Neural cell (in vitro differentiated cells): ENCODE measurements around the gene ZBTB2.

ENCODE experiments used
- CTCF ChIP-seq: fragments of 450-650 bp; IDR thresholded peaks from 2 replicates; pipeline ENCODE4 v1.5.1; 2014; ENCODE audit warnings: antibody characterized with exemption, mild to moderate bottlenecking, moderate library complexity; ENCODE audit not compliant: poor library complexity, severe bottlenecking
- EZH2 ChIP-seq: fragments of 200-600, 300-800 bp; shearing (Covaris generic), sonication (generic); IDR thresholded peaks from 2 replicates; pipeline ENCODE4 v1.6.1; 2014; ENCODE audit warnings: antibody characterized with exemption, low read length, borderline replicate concordance, mild to moderate bottlenecking; ENCODE audit not compliant: insufficient read depth, poor library complexity, severe bottlenecking
- MXI1 ChIP-seq: fragments of 450-650 bp; conservative IDR thresholded peaks from 2 replicates; pipeline ENCODE4 v1.6.1; 2014; ENCODE audit warnings: antibody characterized with exemption, mild to moderate bottlenecking; ENCODE audit not compliant: poor library complexity, severe bottlenecking
- POLR2AphosphoS5 ChIP-seq: IDR thresholded peaks from 2 replicates; pipeline ENCODE4 v1.6.1; 2012
- TAF1 ChIP-seq: IDR thresholded peaks from 2 replicates; pipeline ENCODE4 v1.6.1; 2012; ENCODE audit warnings: low read depth

DNA sequence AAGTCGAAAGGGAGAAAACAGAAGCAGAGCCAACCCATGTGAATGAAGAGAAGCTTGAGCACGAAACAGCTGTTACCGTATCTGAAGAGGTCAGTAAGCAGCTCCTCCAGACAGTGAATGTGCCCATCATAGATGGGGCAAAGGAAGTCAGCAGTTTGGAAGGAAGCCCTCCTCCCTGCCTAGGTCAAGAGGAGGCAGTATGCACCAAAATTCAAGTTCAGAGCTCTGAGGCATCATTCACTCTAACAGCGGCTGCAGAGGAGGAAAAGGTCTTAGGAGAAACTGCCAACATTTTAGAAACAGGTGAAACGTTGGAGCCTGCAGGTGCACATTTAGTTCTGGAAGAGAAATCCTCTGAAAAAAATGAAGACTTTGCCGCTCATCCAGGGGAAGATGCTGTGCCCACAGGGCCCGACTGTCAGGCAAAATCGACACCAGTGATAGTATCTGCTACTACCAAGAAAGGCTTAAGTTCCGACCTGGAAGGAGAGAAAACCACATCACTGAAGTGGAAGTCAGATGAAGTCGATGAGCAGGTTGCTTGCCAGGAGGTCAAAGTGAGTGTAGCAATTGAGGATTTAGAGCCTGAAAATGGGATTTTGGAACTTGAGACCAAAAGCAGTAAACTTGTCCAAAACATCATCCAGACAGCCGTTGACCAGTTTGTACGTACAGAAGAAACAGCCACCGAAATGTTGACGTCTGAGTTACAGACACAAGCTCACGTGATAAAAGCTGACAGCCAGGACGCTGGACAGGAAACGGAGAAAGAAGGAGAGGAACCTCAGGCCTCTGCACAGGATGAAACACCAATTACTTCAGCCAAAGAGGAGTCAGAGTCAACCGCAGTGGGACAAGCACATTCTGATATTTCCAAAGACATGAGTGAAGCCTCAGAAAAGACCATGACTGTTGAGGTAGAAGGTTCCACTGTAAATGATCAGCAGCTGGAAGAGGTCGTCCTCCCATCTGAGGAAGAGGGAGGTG is 38.7 kb downstream of the ZBTB2 start:
- TF ChIP-seq CTCF (no peak), EZH2 (no peak), MXI1 (no peak), POLR2AphosphoS5 (no peak), TAF1 (no peak)
